HG02840 (cell line): ENCODE data around the gene AGRP.

Source experiments
- ATAC-seq: cut with Tn5 transposase; IDR thresholded peaks from one replicate; pipeline ENCODE4 v1.9.1; 2021; ENCODE audit warnings: mild to moderate bottlenecking, moderate library complexity, moderate number of reproducible peaks; ENCODE audit not compliant: unreplicated experiment, low FRiP score

AGRP gene

DNA sequence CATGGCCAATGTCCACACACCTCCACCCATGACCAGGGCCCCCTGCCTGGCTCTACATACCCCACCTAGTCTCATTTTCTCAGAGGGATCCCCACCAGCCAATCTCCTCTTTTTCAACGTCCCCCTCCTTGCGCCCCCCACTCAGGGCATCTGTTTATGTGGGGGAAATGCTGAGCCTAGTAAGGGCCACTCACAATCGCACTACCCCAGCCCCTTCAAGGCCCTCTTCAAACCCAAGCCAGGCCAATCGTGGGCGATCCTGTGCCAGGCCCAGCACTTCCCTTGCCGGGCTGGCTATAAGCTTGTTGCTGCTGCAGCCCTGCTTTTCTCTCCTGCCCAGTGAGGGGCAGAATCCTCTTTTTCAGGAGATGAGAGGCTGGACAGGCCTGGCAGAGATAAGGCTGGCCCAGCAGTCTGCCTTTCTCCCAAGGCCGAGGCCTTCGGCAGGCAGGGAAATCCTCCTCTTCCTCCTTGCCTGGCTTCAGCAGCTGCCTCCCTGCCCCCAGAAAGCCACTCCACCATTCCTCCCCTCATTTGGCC is 36.3 kb downstream of the AGRP start:
- ATAC-seq: no peak

GRCh38 chr16:67445913-67446907 is 37.1 kb downstream of the AGRP start:
- ATAC-seq: no peak

GRCh38 chr16:67445441-67445912 is 37.9 kb downstream of the AGRP start:
- ATAC-seq: no peak

DNA sequence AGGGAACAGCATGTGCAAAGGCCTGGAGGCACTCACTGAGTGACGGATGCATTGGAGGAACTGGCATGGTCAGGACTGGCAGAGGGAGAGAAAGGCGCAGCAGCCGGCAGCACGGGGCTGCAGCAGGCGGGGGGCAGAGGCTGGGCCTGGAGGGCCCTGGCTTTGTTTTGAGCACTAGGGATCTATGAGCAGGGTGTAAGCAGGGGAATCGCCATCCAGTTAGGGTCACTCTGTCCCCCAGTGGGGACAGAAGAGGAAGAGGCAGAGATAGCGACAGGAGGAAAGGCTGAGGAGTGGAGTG is 38.3 kb downstream of the AGRP start:
- ATAC-seq: no peak

DNA sequence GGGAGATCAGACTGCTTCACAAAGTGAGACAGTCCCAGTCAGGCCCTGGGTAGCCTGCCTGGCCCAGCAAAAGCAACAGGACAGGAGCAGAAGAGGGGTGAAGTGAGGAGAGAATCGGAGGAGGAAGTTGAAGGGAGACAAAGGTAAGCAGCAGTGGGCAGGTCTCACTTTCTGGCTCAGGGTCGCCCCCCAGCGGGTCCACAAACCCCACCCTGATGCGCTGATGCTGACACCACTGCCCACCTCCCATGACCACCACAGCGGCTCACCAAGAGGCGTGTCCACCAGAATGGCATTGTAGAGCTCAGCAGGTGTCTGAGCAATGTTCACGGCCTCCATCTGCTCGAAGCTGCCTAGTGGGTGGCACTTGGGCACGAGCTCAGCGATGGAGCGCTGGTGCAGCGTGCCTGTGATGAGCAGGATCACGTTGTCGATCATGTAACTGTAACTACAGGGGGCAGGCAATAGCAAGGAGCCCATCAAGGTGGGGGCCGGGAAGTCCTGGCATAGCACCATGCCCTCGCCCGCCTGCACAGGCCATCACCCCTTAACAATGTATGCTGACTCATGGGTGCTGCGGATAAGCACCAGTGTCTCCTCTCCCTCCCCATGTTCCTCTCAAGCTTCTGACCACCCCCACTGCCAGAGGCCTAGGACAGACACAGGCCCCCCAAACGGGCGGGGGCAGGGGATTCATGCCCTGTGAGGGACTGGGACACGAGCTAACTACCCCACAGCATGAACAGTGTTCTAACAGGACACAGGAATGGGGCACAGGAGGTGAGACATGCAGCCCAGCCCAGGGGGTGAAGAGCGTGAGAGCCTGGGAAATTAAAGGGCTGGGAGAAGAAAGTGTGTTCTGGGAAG is 38.9 kb downstream of the AGRP start:
- ATAC-seq: no peak

DNA sequence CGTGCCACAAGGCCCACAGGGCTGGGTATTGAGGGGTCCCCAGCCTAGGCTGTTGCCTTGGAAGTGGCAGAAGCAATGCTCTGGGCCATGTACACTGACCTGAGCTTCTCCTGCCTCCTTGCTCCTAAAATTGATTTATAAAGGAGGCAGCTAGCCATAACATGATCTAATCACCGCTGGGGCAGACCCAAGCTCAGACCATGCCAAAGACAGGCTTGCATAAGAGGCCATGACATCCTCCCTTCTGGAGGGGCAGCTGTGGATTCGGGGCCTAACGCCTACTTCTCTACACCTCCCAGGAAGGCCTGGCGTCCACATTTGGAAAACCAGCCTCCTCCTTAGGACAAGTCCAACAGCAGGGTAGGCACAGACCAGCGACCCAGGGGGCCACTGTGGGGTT is 40.1 kb downstream of the AGRP start:
- ATAC-seq: no peak

- ATAC-seq: no peak
Observed at GRCh38 chr16:67442581-67443255, 40.6 kb downstream of the AGRP start.

GRCh38 chr16:67441907-67442306 is 41.4 kb downstream of the AGRP start:
- no peak for ATAC-seq

GRCh38 chr16:67441271-67441753 is 42.0 kb downstream of the AGRP start:
- ATAC-seq: no peak

DNA sequence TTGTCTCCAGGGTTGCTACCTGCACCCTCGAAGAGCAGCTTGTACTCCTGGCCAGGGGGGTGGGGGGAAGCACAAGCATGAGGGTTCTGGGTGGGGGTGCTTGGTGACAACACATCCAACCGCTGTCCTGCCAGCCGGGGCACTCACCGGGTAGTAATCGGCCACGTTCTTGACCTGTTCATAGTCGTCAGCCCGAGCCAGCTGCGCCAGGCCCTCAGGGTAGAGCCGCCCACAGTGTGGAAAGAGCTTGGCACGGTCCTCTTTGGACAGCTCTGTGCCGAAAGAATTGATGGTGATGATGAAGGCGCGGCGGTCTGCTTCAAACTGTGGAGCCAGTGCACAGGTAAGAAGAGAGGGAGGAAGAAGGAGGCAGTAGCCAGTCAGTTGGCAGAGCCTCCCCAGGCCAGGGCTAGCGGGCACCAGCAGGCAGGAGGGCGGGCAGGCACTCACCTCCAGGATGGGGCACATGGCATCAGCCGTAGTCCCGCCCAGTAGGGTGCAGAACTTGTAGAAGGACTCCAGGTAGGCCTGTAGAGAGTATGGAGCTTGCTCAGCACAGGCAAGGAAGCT is 44.4 kb downstream of the AGRP start:
- no peak for ATAC-seq

GRCh38 chr16:67438098-67438791 is 45.1 kb downstream of the AGRP start:
- no peak for ATAC-seq

DNA sequence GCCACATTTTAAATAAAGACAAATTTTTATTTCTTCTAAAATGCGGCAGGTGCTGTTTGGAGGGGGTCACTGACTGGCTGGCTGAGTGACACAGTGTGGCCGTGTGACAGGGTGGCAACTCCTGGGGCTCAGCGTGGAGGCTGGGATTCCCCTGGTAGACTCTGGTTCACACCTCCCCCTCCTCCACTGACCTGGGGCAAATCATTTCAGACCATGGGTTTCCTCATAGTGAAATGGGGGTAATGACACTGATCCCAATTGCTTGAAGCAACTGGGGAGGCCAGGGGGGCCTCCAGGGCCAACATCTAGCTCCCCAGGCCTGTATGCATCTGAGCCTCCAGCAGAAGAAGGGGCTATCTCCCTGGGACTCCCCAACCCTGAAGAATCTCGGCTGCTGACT is 45.8 kb downstream of the AGRP start:
- ATAC-seq: no peak

DNA sequence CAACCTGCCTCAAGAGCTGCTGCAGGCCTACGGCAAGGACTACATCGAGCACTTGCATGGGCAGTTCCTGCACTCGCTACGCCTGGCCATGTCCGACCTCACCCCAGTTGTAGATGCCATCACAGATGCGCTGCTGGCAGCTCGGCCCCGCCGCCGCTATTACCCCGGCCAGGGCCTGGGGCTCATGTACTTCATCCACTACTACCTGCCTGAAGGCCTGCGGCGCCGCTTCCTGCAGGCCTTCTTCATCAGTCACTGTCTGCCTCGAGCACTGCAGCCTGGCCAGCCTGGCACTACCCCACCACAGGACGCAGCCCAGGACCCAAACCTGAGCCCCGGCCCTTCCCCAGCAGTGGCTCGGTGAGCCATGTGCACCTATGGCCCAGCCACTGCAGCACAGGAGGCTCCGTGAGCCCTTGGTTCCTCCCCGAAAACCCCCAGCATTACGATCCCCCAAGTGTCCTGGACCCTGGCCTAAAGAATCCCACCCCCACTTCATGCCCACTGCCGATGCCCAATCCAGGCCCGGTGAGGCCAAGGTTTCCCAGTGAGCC is 46.6 kb downstream of the AGRP start:
- no peak for ATAC-seq

- no peak for ATAC-seq
Observed at GRCh38 chr16:67435758-67436164, 47.6 kb downstream of the AGRP start.

DNA sequence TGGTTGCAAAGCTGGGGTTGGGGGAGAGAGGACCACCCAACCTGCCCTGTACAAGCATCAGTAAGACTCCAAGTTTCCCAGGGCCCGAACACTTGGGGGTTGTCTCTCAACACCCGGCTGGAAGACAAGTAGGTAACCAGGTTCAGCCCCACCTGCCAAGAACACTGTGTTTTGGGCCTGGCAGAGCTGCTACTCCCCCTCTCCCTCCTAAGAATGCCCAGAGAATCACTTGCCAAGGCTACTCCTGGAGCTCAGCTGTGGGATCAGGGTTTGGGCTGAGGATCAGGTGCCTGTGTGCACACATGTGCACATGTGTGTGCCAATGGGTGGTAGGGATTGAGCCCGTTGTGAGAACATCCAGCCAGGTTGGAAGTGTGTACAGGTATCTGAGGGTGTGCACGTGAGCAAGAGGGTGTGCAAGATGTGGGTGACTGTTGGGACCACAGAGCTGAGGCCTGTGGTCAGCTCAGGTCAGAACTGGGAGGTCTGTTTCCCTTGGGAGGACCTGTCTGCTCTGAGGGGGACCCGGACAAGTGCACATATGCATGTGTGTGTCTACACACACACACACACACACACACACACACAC is 50.1 kb downstream of the AGRP start:
- no peak for ATAC-seq
